HEK293 (cell line): ENCODE data around the gene CDK2.

Source experiments
- CTCF ChIA-PET: fragments of 350-600 bp; formaldehyde crosslinking; extraction: SDS; loops from one replicate; lab custom pipeline; 2021; ENCODE audit warnings: antibody characterized with exemption; lab: Yijun Ruan, JAX
- POLR2A ChIA-PET: fragments of 300-600 bp; formaldehyde crosslinking; extraction: SDS; loops from one replicate; lab custom pipeline; 2020; ENCODE audit warnings: antibody characterized with exemption, inconsistent platforms; lab: Yijun Ruan, JAX
- H3K27ac ChIP-seq: fragments of 200-500 bp; sonication (Bioruptor generic); 2 replicates; pipeline ENCODE4 v1.5.1; 2014; ENCODE audit warnings: low read depth, low read length, control low read depth, inconsistent platforms; ENCODE audit errors: extremely low read depth
- H3K36me3 ChIP-seq, 2 experiments: fragments of 200-500 bp in 1 of 2; sonication (Bioruptor generic) in 1 of 2; 1 replicate in 1 of 2; 2 replicates in 1 of 2; pipeline ENCODE4 v1.5.1; 2014 to 2017; ENCODE audit warnings: inconsistent platforms in 2 of 2, low read length in 2 of 2; ENCODE audit not compliant: control insufficient read depth in 2 of 2, insufficient read depth in 1 of 2
- H3K4me1 ChIP-seq: fragments of 200-500 bp; sonication (Bioruptor generic); 2 replicates; pipeline ENCODE4 v1.5.1; 2014; ENCODE audit warnings: mild to moderate bottlenecking, low read length, inconsistent platforms; ENCODE audit not compliant: control insufficient read depth, insufficient read depth
- H3K4me3 ChIP-seq: 2 replicates; pipeline ENCODE4 v1.5.1; 2011; ENCODE audit warnings: low read depth, mild to moderate bottlenecking, control low read depth, low read length, moderate library complexity
- H3K9me3 ChIP-seq: fragments of 200-500 bp; sonication (Bioruptor generic); 2 replicates; pipeline ENCODE4 v1.5.1; 2014; ENCODE audit warnings: low read depth, low read length, inconsistent platforms; ENCODE audit not compliant: control insufficient read depth, insufficient read depth
- INSM2 ChIP-seq: fragments of 450-650 bp; formaldehyde crosslinking; IDR thresholded peaks from 2 replicates; pipeline ENCODE4 v1.5.1; 2016; ENCODE audit warnings: missing biosample characterization, missing genetic modification characterization
- KLF16 ChIP-seq: fragments of 450-650 bp; formaldehyde crosslinking; IDR thresholded peaks from 2 replicates; pipeline ENCODE4 v1.5.1; 2017; ENCODE audit warnings: missing biosample characterization, missing genetic modification characterization
- KLF8 ChIP-seq: fragments of 450-650 bp; formaldehyde crosslinking; IDR thresholded peaks from 2 replicates; pipeline ENCODE4 v1.5.1; 2016; ENCODE audit warnings: missing biosample characterization, missing genetic modification characterization
- RBAK ChIP-seq: fragments of 450-650 bp; formaldehyde crosslinking; IDR thresholded peaks from 2 replicates; pipeline ENCODE4 v1.5.1; 2016; ENCODE audit warnings: missing biosample characterization, missing genetic modification characterization
- SCRT2 ChIP-seq: fragments of 450-650 bp; formaldehyde crosslinking; IDR thresholded peaks from 2 replicates; pipeline ENCODE4 v1.5.1; 2016; ENCODE audit warnings: missing biosample characterization, missing genetic modification characterization
- SETDB1 ChIP-seq: IDR thresholded peaks from one replicate; pipeline ENCODE4 v1.6.1; 2017; ENCODE audit warnings: mild to moderate bottlenecking, low read length, moderate library complexity, mixed read lengths; ENCODE audit not compliant: insufficient read length
- SP7 ChIP-seq: fragments of 450-650 bp; formaldehyde crosslinking; IDR thresholded peaks from 2 replicates; pipeline ENCODE4 v1.5.1; 2016; ENCODE audit warnings: missing biosample characterization, missing genetic modification characterization
- ZNF121 ChIP-seq: fragments of 450-650 bp; formaldehyde crosslinking; IDR thresholded peaks from 2 replicates; pipeline ENCODE4 v1.5.1; 2016; ENCODE audit warnings: missing biosample characterization, missing genetic modification characterization
- ZNF146 ChIP-seq: fragments of 450-650 bp; formaldehyde crosslinking; IDR thresholded peaks from 2 replicates; pipeline ENCODE4 v1.5.1; 2016; ENCODE audit warnings: missing biosample characterization, missing genetic modification characterization
- ZNF221 ChIP-seq: fragments of 450-650 bp; formaldehyde crosslinking; IDR thresholded peaks from 2 replicates; pipeline ENCODE4 v1.5.1; 2017; ENCODE audit warnings: missing biosample characterization, missing genetic modification characterization, borderline replicate concordance
- ZNF335 ChIP-seq: fragments of 450-650 bp; formaldehyde crosslinking; conservative IDR thresholded peaks from 2 replicates; pipeline ENCODE4 v1.5.1; 2016; ENCODE audit warnings: missing biosample characterization, missing genetic modification characterization
- ZNF362 ChIP-seq: fragments of 450-650 bp; formaldehyde crosslinking; IDR thresholded peaks from 2 replicates; pipeline ENCODE4 v1.5.1; 2016; ENCODE audit warnings: missing biosample characterization, missing genetic modification characterization
- ZNF394 ChIP-seq: fragments of 450-650 bp; formaldehyde crosslinking; IDR thresholded peaks from 2 replicates; pipeline ENCODE4 v1.5.1; 2016; ENCODE audit warnings: missing biosample characterization, missing genetic modification characterization, mild to moderate bottlenecking, moderate library complexity, borderline replicate concordance
- ZNF423 ChIP-seq: fragments of 450-650 bp; formaldehyde crosslinking; IDR thresholded peaks from 2 replicates; pipeline ENCODE4 v1.5.1; 2016; ENCODE audit warnings: missing biosample characterization, missing genetic modification characterization
- ZNF623 ChIP-seq: fragments of 450-650 bp; formaldehyde crosslinking; IDR thresholded peaks from 2 replicates; pipeline ENCODE4 v1.5.1; 2016; ENCODE audit warnings: missing biosample characterization, missing genetic modification characterization
- ZNF624 ChIP-seq: fragments of 450-650 bp; formaldehyde crosslinking; IDR thresholded peaks from 2 replicates; pipeline ENCODE4 v1.5.1; 2017; ENCODE audit warnings: missing biosample characterization, missing genetic modification characterization
- ZNF692 ChIP-seq: fragments of 450-650 bp; formaldehyde crosslinking; IDR thresholded peaks from 2 replicates; pipeline ENCODE4 v1.5.1; 2016; ENCODE audit warnings: missing biosample characterization, missing genetic modification characterization
- ZNF747 ChIP-seq: fragments of 450-650 bp; formaldehyde crosslinking; IDR thresholded peaks from 2 replicates; pipeline ENCODE4 v1.5.1; 2016; ENCODE audit warnings: missing biosample characterization, missing genetic modification characterization
- ZNF768 ChIP-seq: fragments of 450-650 bp; formaldehyde crosslinking; IDR thresholded peaks from 2 replicates; pipeline ENCODE4 v1.5.1; 2018; ENCODE audit warnings: missing biosample characterization, mild to moderate bottlenecking, missing genetic modification characterization
- ZNF776 ChIP-seq: fragments of 450-650 bp; formaldehyde crosslinking; IDR thresholded peaks from 2 replicates; pipeline ENCODE4 v1.5.0; 2017; ENCODE audit warnings: missing biosample characterization, missing genetic modification characterization, borderline replicate concordance
- TF ChIP-seq, protein P1 (sequence below): fragments of 450-650 bp; formaldehyde crosslinking; IDR thresholded peaks from 2 replicates; pipeline ENCODE4 v1.5.1; 2016; ENCODE audit warnings: missing biosample characterization, missing genetic modification characterization
- TF ChIP-seq, protein P2 (sequence below): IDR thresholded peaks from 2 replicates; pipeline ENCODE4 v1.6.1; 2011; ENCODE audit warnings: mild to moderate bottlenecking, low read depth, low read length, borderline replicate concordance

Gene CDK2

GRCh38 chr12:55925371-55925770, 41.3 kb upstream of the CDK2 start:
- Histone ChIP-seq H3K27ac (no peak overlapping the region), H3K9me3 (no peaks in the 10 kb centered on the region), H3K4me1 (no peaks in the 10 kb centered on the region), H3K36me3 (peaks cover 17 to 22% of the 10 kb centered on the region in 2 experiments), H3K4me3 (no peak overlapping the region)
- POLR2A ChIA-PET = interaction anchor here (2.1 to 4.4 kb wide), 3 partner anchors 20 to 107 kb away, joined by 12 to 42 read pairs (median 22); partner anchors contain the start of genes DNAJC14, ORMDL2 and SARNP
- CTCF ChIA-PET = interaction anchor here (0.6 to 3.4 kb wide), 8 partner anchors 8 to 1682 kb away, joined by 3 to 28 read pairs (median 8); partner anchors contain the start of genes DNAJC14 and RAB5B
- no peak for TF ChIP-seq ZNF146 (tag by site-specific recombination)
- no peak for TF ChIP-seq ZNF776 (tag by site-specific recombination)
- TF ChIP-seq KLF16 = 0 out of 2 replicates have a peak, but pooled peaks have one; percentile 37
- no peak for TF ChIP-seq ZNF221 (tag by site-specific recombination)
- TF ChIP-seq ZNF692 (tag by site-specific recombination) = peak; percentile 25; the same call in 1 of the 2 replicates

DNA sequence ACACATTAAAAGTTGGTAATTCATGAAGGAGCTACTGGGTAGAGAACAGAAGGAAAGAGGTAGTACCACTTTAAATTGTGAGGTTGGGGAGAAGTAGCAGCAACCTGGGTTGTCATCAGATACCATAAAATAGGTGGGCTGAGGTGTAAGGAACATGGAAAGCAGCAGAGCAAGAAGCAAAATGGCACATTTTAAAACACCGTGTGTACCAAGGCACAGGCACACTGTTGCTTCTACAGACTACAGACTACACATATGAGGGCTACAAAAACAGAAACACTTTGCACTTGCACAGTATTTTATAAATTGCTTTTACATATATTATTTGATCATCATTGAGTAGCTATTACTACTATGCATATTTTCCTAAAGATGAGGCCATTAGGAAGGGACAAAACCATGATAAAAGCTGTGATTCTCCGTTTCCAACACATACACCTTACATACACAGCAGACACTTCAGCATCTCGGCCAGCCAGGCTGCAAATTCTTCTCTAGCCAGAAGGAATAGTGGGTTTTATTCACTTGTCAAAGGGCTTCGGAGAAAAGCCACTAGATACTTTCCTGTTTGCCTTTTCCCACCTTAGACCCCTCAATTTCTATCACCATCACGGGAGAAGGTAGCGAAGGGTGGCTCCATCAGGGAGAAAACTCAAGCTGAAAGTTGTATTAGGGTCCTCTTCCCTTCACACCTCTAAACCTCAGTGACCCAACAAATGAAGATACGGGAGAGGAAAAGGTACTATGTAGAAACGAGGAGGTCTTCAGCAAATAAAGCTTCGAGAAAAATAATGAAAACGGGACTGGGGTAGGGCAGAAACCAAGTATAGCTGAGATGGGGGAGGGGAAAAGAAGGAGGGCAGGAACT, 40.5 kb upstream of the CDK2 start:
- Histone ChIP-seq H3K36me3 (peaks cover 14 to 22% of the 10 kb centered on the region in 2 experiments; a peak in 2 of 3 replicates), H3K9me3 (no peaks in the 10 kb centered on the region), H3K27ac (peak overlapping the region; percentile 94), H3K4me1 (no peaks in the 10 kb centered on the region; the same call in 1 of the 2 replicates), H3K4me3 (peak overlapping the region; percentile 80)
- POLR2A ChIA-PET = interaction anchor here (0.9 to 4.4 kb wide), 7 partner anchors 21 to 188 kb away, joined by 4 to 42 read pairs (median 12); partner anchors contain the start of genes DNAJC14, ORMDL2, RAB5B and SARNP
- CTCF ChIA-PET = interaction anchor here (0.6 to 3.4 kb wide), 29 partner anchors 9 to 1935 kb away, joined by 3 to 28 read pairs (median 3); partner anchors contain the start of genes DNAJC14, ORMDL2, RAB5B and SARNP
- TF ChIP-seq SETDB1 (no peak), KLF8 (tag by site-specific recombination) (no peak), ZNF121 (tag by site-specific recombination) (no peak), SP7 (no peak), ZNF747 (tag by site-specific recombination) (no peak), ZNF335 (tag by site-specific recombination) (peak; percentile 98), ZNF624 (tag by site-specific recombination) (no peak), RBAK (tag by site-specific recombination) (no peak), ZNF362 (tag by site-specific recombination) (no peak), ZNF394 (tag by site-specific recombination) (no peak), ZNF623 (tag by site-specific recombination) (no peak), SCRT2 (peak; percentile 89), ZNF692 (tag by site-specific recombination) (peak; percentile 40; the same call in 1 of the 2 replicates), ZNF768 (tag by site-specific recombination) (no peak), ZNF423 (tag by site-specific recombination) (no peak), INSM2 (tag by site-specific recombination) (no peak)
- TF ChIP-seq, protein P1, sequence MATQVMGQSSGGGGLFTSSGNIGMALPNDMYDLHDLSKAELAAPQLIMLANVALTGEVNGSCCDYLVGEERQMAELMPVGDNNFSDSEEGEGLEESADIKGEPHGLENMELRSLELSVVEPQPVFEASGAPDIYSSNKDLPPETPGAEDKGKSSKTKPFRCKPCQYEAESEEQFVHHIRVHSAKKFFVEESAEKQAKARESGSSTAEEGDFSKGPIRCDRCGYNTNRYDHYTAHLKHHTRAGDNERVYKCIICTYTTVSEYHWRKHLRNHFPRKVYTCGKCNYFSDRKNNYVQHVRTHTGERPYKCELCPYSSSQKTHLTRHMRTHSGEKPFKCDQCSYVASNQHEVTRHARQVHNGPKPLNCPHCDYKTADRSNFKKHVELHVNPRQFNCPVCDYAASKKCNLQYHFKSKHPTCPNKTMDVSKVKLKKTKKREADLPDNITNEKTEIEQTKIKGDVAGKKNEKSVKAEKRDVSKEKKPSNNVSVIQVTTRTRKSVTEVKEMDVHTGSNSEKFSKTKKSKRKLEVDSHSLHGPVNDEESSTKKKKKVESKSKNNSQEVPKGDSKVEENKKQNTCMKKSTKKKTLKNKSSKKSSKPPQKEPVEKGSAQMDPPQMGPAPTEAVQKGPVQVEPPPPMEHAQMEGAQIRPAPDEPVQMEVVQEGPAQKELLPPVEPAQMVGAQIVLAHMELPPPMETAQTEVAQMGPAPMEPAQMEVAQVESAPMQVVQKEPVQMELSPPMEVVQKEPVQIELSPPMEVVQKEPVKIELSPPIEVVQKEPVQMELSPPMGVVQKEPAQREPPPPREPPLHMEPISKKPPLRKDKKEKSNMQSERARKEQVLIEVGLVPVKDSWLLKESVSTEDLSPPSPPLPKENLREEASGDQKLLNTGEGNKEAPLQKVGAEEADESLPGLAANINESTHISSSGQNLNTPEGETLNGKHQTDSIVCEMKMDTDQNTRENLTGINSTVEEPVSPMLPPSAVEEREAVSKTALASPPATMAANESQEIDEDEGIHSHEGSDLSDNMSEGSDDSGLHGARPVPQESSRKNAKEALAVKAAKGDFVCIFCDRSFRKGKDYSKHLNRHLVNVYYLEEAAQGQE (tag by site-specific recombination) = 0 out of 2 replicates have a peak, but pooled peaks have one; percentile 25
- TF ChIP-seq, protein P2, sequence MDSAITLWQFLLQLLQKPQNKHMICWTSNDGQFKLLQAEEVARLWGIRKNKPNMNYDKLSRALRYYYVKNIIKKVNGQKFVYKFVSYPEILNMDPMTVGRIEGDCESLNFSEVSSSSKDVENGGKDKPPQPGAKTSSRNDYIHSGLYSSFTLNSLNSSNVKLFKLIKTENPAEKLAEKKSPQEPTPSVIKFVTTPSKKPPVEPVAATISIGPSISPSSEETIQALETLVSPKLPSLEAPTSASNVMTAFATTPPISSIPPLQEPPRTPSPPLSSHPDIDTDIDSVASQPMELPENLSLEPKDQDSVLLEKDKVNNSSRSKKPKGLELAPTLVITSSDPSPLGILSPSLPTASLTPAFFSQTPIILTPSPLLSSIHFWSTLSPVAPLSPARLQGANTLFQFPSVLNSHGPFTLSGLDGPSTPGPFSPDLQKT = no peak
